Cardiac fibroblast (primary cell): ENCODE data around the gene ELAVL1.

Experiments
- DNase-seq, 2 donors: peaks; one replicate each; pipeline versions ENCODE4 v3.0.0 to v3.0.0-alpha.2; 2010; ENCODE audit warnings: low read depth in 2 of 2
- H3K4me3 ChIP-seq, 2 donors: replicated peaks in 1 of 2; 1 replicate in 1 of 2; 2 replicates in 1 of 2; pipeline ENCODE4 v1.5.1; 2011; ENCODE audit warnings: low read depth in 2 of 2, low read length in 2 of 2, mild to moderate bottlenecking in 2 of 2, moderate library complexity in 1 of 2
- TF ChIP-seq, protein P1 (sequence below): IDR thresholded peaks from one replicate; pipeline ENCODE4 v1.5.1; 2011; ENCODE audit warnings: low read depth, mild to moderate bottlenecking, low read length, inconsistent platforms

The ELAVL1 gene

DNA sequence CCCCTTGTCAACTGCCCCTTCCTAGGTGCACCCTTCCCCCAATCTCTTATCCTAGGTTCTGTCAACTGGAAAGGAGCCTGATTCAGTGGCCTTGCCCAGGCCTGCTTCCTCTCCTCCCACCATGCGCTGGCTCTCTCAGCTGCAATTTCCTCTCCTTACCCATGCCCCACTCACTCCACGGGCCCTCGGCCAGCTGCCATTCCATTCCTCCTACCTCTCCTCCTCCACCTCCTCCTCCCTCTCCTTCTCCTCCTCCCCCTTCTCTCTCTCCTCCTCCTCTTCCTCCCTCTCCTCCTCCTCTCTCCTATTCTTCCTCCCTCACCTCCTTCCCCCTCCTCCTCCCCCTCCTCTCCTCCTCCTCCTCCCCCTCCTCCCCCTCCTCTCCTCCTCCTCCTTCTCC is 52.4 kb downstream of the ELAVL1 start:
- TF ChIP-seq, protein P1, sequence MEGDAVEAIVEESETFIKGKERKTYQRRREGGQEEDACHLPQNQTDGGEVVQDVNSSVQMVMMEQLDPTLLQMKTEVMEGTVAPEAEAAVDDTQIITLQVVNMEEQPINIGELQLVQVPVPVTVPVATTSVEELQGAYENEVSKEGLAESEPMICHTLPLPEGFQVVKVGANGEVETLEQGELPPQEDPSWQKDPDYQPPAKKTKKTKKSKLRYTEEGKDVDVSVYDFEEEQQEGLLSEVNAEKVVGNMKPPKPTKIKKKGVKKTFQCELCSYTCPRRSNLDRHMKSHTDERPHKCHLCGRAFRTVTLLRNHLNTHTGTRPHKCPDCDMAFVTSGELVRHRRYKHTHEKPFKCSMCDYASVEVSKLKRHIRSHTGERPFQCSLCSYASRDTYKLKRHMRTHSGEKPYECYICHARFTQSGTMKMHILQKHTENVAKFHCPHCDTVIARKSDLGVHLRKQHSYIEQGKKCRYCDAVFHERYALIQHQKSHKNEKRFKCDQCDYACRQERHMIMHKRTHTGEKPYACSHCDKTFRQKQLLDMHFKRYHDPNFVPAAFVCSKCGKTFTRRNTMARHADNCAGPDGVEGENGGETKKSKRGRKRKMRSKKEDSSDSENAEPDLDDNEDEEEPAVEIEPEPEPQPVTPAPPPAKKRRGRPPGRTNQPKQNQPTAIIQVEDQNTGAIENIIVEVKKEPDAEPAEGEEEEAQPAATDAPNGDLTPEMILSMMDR = no peak
- peak; percentile 50 to 66 for DNase-seq
- H3K4me3 ChIP-seq = no peak overlapping the region

GRCh38 chr19:7947939-7948338 is 57.5 kb downstream of the ELAVL1 start:
- no peak overlapping the region for H3K4me3 ChIP-seq
- TF ChIP-seq, protein P1 = no peak
- DNase-seq = peak in 1 of 2 donors; percentile 48

- peak overlapping the region; percentile 58 to 59 for H3K4me3 ChIP-seq
- TF ChIP-seq, protein P1 = peak; percentile 70
- DNase-seq = peak; percentile 96 to 98
These were observed 61.2 kb downstream of the ELAVL1 start for GRCh38 chr19:7944177-7944761.

DNA sequence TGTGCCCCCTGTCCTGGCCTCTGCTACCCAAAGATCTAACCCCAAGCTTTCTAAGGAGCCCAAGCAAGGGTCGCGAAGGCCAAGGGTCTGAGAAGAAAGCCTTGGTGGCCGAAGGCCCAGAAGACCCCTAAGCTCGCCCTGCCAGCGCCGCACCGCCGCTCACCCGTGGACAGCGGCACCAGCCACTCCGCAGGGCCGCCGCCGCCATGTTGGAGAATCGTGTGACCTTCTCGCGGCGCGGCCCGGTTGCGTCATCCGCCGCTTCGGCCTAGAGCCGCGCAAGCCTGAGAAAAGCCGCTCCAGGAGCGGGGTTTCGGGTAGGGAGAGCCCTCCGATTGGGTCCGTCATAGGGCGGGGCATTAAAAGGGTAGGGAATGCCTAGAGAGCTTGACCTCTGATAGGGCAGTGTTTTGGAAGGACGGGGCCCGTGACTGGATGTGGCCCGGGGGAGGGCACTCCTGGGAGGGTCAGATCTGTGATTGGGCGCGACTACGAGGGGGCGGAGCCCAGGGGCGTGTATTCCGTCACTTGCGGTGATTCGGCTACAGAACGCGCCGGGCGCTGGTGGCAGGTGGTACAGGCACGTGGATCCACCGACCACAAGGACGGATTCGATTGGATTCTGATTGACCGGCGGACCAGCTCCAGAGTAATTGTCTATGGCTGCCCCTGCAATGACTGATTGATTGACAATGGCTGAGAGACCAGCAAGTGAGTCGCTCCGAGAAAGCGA is 61.8 kb downstream of the ELAVL1 start, which contains the start of gene TIMM44:
Gene TIMM44, minus strand, starts transcription at position 223 of the 733 bp plus-strand sequence. Its CDS starts 15 bp downstream, at position 208.
- TF ChIP-seq, protein P1 = no peak
- DNase-seq = peak; percentile 100
- H3K4me3 ChIP-seq = peak within 1 kb of the TSS; percentile 94 to 97

DNA sequence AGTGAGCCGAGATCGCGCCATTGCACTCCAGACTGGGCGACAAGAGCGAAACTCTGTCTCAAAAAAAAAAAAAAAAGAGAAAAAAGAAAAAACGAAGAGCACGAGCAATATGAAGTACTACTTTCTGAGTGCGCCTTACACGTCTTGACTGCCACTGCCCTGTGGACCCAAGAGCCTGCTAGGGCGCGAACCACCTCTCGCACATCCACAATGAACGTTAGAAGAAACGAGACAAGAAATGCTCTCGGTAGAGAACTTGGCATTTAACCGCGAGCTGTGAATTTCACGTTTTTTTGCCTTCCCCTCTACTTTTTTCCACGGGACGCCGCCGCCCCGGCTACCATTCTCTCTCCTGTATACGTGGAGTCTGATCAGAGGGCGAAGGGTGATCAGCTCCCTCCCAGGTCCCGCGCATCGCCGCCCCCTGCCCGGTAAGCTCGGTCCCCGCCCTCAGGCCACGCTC is 62.4 kb downstream of the ELAVL1 start:
- H3K4me3 ChIP-seq = peak overlapping the region; percentile 94 to 97
- TF ChIP-seq, protein P1 = no peak
- no peak for DNase-seq

- TF ChIP-seq, protein P1 = no peak
- DNase-seq = no peak
- H3K4me3 ChIP-seq = peak overlapping the region in 1 of 2 donors; percentile 94
These were observed 63.4 kb downstream of the ELAVL1 start for GRCh38 chr19:7941895-7942596.
